Measurements from ENCODE around the gene PDE6A. TPM values are rescaled to one million over a fixed set of nuclear protein-coding genes. Genes with fewer than 3 reads are reported as not detected.

PDE6A gene
- total RNA-seq, result 0.03 TPM
- polyA plus RNA-seq (ENCODE audit: insufficient read depth, low read depth, low replicate concordance), result not detected
- long read RNA-seq, donor 1, result 0 reads
- long read RNA-seq, donor 2, result 0 reads
- long read RNA-seq, donor 3, result 0 reads
- long read RNA-seq, donor 4, result 0 reads
- long read RNA-seq, donor 5, result 0 reads
- long read RNA-seq, donor 6, result 0 reads
- long read RNA-seq, donor 7, result 0 reads
- long read RNA-seq, donor 8, result 0 reads
- long read RNA-seq, donor 9, result 0 reads
- long read RNA-seq, donor 10, result 0 reads

DNA sequence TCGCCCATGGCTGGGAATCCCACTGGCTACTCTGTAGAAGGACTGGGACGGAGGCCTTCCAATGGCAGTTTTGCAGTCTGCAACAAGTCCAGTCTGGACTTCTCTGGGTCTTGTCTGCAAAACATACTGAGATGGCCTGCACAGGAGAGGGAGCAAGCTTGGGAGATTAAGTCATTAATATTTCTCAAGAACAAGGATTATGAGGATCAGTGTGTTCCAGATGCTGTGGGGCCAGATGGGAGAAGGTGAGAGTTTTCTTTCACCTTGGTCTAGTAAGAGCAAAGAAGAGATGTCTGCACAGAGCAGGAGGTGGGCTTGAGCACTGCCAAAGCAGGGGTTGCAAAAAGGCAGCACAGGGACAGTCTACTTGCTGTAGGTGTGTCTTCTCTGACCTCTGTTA, at the start of gene PDE6A:
Gene PDE6A (minus strand): TSS at position 128 of the 400 bp plus-strand sequence. CDS start 120 bp downstream, at position 8.
- TF ChIP-seq, protein P1, sequence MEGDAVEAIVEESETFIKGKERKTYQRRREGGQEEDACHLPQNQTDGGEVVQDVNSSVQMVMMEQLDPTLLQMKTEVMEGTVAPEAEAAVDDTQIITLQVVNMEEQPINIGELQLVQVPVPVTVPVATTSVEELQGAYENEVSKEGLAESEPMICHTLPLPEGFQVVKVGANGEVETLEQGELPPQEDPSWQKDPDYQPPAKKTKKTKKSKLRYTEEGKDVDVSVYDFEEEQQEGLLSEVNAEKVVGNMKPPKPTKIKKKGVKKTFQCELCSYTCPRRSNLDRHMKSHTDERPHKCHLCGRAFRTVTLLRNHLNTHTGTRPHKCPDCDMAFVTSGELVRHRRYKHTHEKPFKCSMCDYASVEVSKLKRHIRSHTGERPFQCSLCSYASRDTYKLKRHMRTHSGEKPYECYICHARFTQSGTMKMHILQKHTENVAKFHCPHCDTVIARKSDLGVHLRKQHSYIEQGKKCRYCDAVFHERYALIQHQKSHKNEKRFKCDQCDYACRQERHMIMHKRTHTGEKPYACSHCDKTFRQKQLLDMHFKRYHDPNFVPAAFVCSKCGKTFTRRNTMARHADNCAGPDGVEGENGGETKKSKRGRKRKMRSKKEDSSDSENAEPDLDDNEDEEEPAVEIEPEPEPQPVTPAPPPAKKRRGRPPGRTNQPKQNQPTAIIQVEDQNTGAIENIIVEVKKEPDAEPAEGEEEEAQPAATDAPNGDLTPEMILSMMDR (IDR thresholded peaks at IDR 0.05; ENCODE audit: borderline replicate concordance, extremely low read depth, insufficient read depth), result no peak
- Histone ChIP-seq H3K4me3 (ENCODE audit: low read length in 3 of 3) (no peak within 1 kb of the TSS), H3K9me3 (ENCODE audit: control insufficient read depth in 2 of 3, insufficient read depth in 1 of 3, low read length in 3 of 3) (no peaks in the 10 kb centered on the region), H3K27me3 (ENCODE audit: control insufficient read depth, insufficient read depth, low read length) (no peaks in the 10 kb centered on the region), H3K9ac (ENCODE audit: low read length in 3 of 3) (no peak within 1 kb of the TSS), H3K27ac (ENCODE audit: low read depth in 2 of 2, low read length in 2 of 2) (no peak within 1 kb of the TSS), H3K36me3 (ENCODE audit: control insufficient read depth in 2 of 3, insufficient read depth in 3 of 3, low read length in 3 of 3) (no peaks in the 10 kb centered on the region), H3K4me1 (ENCODE audit: control insufficient read depth in 2 of 3, insufficient read depth in 2 of 3, low read depth in 1 of 3, low read length in 3 of 3) (no peaks in the 10 kb centered on the region)
- intact Hi-C loops (cut with DNase I), result no loop called here
- FAIRE-seq (no peak), DNase-seq (no peak)

DNA sequence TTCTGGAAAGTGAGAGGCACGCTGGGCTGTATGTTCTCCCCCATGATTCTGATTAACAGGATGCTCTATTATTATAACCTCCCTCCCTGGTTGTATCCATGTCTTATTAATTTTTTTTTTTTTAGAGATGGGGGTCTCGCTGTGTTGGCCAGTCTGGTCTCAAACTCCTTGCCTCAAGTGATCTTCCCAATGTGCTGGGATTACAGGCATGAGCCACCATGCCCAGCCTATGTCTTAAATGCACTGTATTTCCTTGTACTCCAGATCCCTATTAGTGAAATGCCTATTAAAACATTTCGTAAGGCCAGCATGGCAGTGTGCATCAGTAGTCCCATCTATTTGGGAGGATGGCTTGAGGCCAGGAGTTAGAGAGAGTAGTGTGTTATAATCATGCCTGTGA, 48.9 kb upstream of the PDE6A start:
- H3K36me3 ChIP-seq (ENCODE audit: control insufficient read depth in 2 of 3, insufficient read depth in 3 of 3, low read length in 3 of 3), result peaks cover 0 to 12% (median 3%) of the 10 kb centered on the region in 3 donors
- no peak overlapping the region for H3K9ac ChIP-seq (ENCODE audit: low read length in 3 of 3)
- intact Hi-C loops (cut with DNase I), result loop anchor here (10.0 kb wide), 1 partner anchor 359 kb away; no protein-coding TSS in a partner anchor
- no peaks in the 10 kb centered on the region for H3K27me3 ChIP-seq (ENCODE audit: control insufficient read depth, insufficient read depth, low read length)
- DNase-seq (no peak), FAIRE-seq (no peak)
- no peak overlapping the region for H3K4me3 ChIP-seq (ENCODE audit: low read length in 3 of 3)
- no peaks in the 10 kb centered on the region for H3K4me1 ChIP-seq (ENCODE audit: control insufficient read depth in 2 of 3, insufficient read depth in 2 of 3, low read depth in 1 of 3, low read length in 3 of 3)
- TF ChIP-seq, protein P1 (IDR thresholded peaks at IDR 0.05; ENCODE audit: borderline replicate concordance, extremely low read depth, insufficient read depth), result no peak
- no peaks in the 10 kb centered on the region for H3K9me3 ChIP-seq (ENCODE audit: control insufficient read depth in 2 of 3, insufficient read depth in 1 of 3, low read length in 3 of 3)
- H3K27ac ChIP-seq (ENCODE audit: low read depth in 2 of 2, low read length in 2 of 2), result no peak overlapping the region

DNA sequence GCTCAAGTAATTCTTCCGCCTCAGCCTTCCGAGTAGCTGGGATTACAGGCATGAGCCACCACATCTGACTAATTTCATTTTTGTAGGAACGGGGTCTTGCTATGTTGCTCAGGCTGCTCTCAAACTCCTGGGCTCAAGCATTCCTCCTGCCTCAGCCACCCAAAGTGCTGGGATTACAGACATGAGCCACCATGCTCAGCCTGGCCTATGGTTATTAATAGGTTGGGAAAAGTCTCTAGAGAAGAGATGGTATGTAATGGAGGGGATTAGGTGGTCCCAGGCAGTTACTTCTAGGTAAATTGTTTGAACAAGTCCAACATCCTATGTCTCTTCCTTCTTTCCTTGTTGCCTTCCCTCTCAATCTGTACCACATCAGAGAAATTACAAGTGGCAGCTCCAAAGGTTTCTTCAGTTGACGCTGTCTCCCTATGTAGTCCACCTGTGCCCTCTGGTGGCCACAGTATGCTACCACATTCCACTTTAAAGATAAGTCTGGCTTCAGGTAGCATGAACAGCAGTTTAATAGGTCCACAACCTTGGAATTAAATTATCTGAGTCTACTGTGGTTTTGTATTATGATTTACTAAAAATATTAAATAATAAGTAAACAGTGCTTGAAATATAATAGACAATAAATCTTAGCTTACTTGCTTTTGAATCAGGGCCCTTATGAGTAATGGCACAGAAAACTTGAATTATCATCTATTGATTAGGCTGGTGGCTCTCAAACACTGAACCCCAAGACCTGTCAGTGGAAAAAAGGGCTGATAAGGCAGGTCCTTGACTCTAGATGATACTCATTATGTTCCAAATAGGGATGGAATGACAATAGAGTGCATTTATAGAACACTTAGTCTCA, 46.2 kb upstream of the PDE6A start:
- DNase-seq (peak in 4 of 5 donors; percentile 78 to 93 (median 83)), FAIRE-seq (peak; percentile 90)
- H3K27ac ChIP-seq (ENCODE audit: low read depth in 2 of 2, low read length in 2 of 2), result no peak overlapping the region
- no peak overlapping the region for H3K4me3 ChIP-seq (ENCODE audit: low read length in 3 of 3)
- intact Hi-C loops (cut with DNase I), result loop anchor here (10.0 kb wide), 1 partner anchor 356 kb away; no protein-coding TSS in a partner anchor
- H3K27me3 ChIP-seq (ENCODE audit: control insufficient read depth, insufficient read depth, low read length), result no peaks in the 10 kb centered on the region
- no peak overlapping the region for H3K9ac ChIP-seq (ENCODE audit: low read length in 3 of 3)
- peaks cover 0 to 9% (median 3%) of the 10 kb centered on the region in 3 donors for H3K36me3 ChIP-seq (ENCODE audit: control insufficient read depth in 2 of 3, insufficient read depth in 3 of 3, low read length in 3 of 3)
- H3K9me3 ChIP-seq (ENCODE audit: control insufficient read depth in 2 of 3, insufficient read depth in 1 of 3, low read length in 3 of 3), result no peaks in the 10 kb centered on the region
- no peaks in the 10 kb centered on the region for H3K4me1 ChIP-seq (ENCODE audit: control insufficient read depth in 2 of 3, insufficient read depth in 2 of 3, low read depth in 1 of 3, low read length in 3 of 3)
- TF ChIP-seq, protein P1 (IDR thresholded peaks at IDR 0.05; ENCODE audit: borderline replicate concordance, extremely low read depth, insufficient read depth), result peak; percentile 97

All from kidney (tissue), 22 donors.